GM21786 (cell line): ENCODE data around the gene GSTM4.
"Not testable (repeated sequence)": the region's sequence is repeated elsewhere in the genome, so short reads cannot be mapped to it uniquely, and the experiment has no call there.

Experiments used
- ATAC-seq: cut with Tn5 transposase; IDR thresholded peaks from one replicate; pipeline ENCODE4 v1.9.1; 2021; ENCODE audit not compliant: unreplicated experiment

Gene GSTM4

GRCh38 chr1:109637446-109637845 is 18.5 kb upstream of the GSTM4 start:
- no peak for ATAC-seq

GRCh38 chr1:109639063-109639840 is 16.6 kb upstream of the GSTM4 start:
- no peak for ATAC-seq

DNA sequence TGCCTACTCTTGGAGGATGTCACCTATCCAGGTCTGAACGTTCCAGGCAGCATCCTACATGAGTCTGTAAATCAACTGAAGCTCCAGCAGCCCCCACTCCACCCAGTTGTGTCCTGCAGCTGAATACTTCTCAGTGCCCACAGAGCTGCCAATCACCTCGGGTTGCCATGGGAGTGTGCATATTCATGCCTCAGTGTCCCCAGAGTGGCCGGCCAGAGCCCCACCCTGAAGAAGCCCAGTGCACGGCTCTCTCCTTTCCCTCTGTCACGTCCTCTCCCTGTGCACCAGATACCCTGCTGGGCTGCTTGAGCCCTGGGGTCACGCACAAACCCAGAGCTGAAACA is 16.1 kb upstream of the GSTM4 start:
- no peak for ATAC-seq

- peak; percentile 69 for ATAC-seq
These were observed 15.5 kb upstream of the GSTM4 start for GRCh38 chr1:109640285-109640865.

GRCh38 chr1:109641078-109641740 is 14.7 kb upstream of the GSTM4 start:
- ATAC-seq, result no peak

- no peak for ATAC-seq
These were observed 14.0 kb upstream of the GSTM4 start for GRCh38 chr1:109641861-109642260.

GRCh38 chr1:109642626-109643025 is 13.3 kb upstream of the GSTM4 start:
- no peak for ATAC-seq

- ATAC-seq, result peak; percentile 73
These were observed 12.3 kb upstream of the GSTM4 start for GRCh38 chr1:109643385-109644230.

- no peak for ATAC-seq
These were observed 11.2 kb upstream of the GSTM4 start for GRCh38 chr1:109644670-109645069.

DNA sequence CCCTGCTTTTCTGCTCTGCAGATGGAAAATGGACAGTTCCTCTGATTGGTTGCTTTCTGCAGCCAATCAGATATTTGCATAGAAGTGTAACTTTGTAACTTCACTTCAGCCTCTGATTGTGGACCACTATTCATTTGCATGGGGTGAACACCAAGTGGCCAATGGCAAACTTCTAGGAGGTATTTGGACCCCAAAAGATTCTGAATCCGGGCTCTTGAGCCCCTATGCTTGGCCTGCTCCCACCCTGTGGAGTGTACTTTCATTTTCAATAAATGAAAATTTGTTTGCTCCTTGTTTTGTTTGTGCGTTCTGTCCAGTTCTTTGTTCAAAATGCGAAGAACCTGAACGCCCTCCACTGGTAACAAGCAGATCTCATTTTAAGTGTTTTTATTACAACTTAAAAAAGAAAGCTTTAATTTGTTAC is 6.4 kb upstream of the GSTM4 start:
- no peak for ATAC-seq

DNA sequence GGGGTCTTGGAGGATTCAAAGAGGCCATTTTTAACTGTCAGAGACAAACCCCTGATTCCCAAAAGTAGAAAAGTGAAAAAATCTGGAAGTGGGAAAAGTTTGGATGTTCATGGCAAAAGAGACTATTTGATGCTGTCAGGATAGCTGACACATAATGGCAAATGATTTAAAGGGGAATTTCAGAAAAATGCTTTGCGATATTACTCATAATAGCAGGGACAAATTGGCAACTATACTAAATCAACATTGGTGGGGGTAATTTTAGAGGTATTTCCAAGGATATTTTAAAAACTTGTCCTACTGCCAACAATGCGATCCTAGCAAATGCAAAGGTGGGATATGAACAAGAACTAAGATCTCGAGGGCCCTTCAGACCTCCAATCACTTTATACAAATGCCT is 5.3 kb upstream of the GSTM4 start:
- no peak for ATAC-seq

DNA sequence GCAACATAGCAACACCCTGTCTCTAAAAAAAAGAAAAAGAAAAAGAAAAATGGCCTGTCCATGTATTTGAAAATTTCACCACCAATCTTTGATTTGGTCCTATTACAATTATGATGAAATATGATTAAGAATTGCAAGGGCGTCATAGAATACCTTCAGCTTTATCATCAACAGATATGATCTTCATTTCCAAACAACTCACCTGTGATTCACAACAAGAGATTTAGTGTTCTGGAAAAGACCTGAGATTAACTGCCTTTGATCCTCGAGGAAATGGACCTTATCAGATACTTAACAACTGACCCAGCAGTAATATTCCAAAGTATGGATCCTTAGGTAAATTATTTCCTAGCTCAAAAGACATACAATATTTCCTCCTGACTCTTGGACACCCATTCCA is 3.5 kb upstream of the GSTM4 start:
- ATAC-seq, result no peak

- no peak for ATAC-seq
These were observed 2.6 kb upstream of the GSTM4 start for GRCh38 chr1:109653306-109653705.

GRCh38 chr1:109654519-109654918 is 1.4 kb upstream of the GSTM4 start:
- ATAC-seq, result no peak

GRCh38 chr1:109657395-109657794 is 1.5 kb downstream of the GSTM4 start:
- ATAC-seq, result no peak

GRCh38 chr1:109657970-109658369 is 2.1 kb downstream of the GSTM4 start:
- ATAC-seq, result no peak

DNA sequence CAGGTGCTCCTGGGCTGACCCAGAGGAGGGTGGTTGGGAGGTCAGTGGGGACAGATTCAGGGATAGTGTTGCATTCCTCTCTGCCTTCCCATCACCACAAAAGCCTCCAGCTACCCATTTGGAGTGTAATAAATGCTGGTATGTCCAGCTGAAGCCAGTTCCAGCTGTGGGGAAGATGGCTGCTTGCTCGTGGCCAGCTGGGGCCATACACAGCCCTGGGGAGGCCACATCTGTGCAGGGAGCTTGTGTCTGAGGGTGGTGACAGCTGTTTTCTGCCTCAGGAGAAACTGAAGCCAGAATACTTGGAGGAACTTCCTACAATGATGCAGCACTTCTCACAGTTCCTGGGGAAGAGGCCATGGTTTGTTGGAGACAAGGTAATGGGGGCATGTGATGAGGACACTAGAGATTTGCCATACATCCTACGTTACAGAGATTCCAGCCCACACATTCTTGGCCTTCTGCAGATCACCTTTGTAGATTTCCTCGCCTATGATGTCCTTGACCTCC is 2.7 kb downstream of the GSTM4 start:
- no peak for ATAC-seq

DNA sequence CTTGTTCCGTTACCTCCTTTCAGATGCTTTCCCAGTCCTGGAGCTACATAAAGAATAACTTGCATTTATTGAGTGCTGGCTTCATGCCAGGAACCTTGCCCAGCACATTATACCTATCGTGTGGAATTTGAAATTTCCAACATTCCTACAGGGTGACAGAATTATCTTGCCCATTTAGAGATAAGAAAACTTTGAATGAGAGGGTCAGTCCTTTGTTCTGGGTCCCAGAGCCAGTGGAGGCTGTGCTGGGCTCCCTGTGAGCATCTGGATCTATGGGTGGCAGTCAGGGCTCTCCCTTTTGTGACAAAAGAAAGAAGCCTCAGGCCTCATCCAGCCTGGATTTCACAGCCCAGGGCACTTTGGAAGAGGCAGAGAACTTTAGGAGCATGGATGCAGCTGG is 3.2 kb downstream of the GSTM4 start:
- no peak for ATAC-seq

DNA sequence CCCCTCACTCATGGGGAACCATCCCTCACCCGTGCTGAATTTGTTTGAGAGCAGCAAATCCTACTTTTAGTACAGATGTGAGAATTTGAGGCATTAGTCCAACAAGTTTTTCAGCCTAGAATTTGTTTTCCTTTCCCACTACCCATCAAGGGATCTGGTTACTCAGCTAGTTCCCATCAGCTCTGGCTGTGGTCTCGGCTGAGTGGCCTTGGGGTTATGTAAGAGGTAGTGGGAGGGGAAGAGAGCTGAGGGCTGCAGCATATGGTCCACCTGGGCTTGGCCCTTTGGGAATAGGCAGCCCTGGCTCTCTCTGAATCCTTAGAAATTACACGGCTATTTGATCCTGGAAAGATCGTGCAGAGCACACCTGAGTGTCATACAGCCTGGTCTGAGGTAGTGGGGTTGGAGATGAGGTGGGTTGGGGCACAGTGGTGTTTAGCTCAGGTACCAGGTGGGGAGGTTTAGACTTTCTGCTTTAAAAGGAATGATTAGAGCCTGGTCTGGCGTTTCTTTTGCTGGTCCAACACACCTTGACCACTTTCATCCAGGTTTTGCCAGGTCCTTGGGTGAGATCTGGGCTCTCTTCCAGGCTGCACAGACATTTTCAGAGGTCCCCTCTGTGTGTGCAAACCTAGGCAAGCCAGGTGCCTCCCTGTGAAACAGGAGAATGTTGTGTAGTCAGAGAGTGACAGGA is 4.2 kb downstream of the GSTM4 start:
- ATAC-seq, result no peak

- not testable (repeated sequence) for ATAC-seq
These were observed 4.8 kb downstream of the GSTM4 start for GRCh38 chr1:109660691-109661026.

- no peak for ATAC-seq
These were observed 5.5 kb downstream of the GSTM4 start for GRCh38 chr1:109661391-109661790.
